ENCODE results near the gene DCTN5. TPM values are rescaled to one million over a fixed set of nuclear protein-coding genes. Genes with fewer than 3 reads are reported as not detected.
"Not testable (repeated sequence)": the region's sequence is repeated elsewhere in the genome, so short reads cannot be mapped to it uniquely, and the experiment has no call there.

The DCTN5 gene
- total RNA-seq, 1 experiment from 2014 or later = 84.8 TPM

- no peaks in the 10 kb centered on the region for H3K27me3 ChIP-seq (ENCODE audit: insufficient read depth, low read depth)
- intact Hi-C loops (cut with micrococcal nuclease; ENCODE audit: unreplicated experiment) = no loop called here
- BruUV-seq (replicated peaks) = no TSS peak
- H3K27ac ChIP-seq = no peak overlapping the region
- H3K4me2 ChIP-seq = no peak overlapping the region
- CTCF ChIA-PET = no interaction called here
- no peaks in the 10 kb centered on the region for H3K4me1 ChIP-seq (replicated peaks; ENCODE audit: insufficient read depth)
- no peaks in the 10 kb centered on the region for H3K9me3 ChIP-seq (ENCODE audit: insufficient read depth, low read depth)
- no peaks in the 10 kb centered on the region for H3K9me2 ChIP-seq (ENCODE audit: insufficient read depth)
- no peak overlapping the region for H2AFZ ChIP-seq
- DNase-seq = no peak
- no peaks in the 10 kb centered on the region for H3K79me2 ChIP-seq (ENCODE audit: low read depth)
- no peak overlapping the region for H3K4me3 ChIP-seq
- no peak for TF ChIP-seq CTCF (conservative IDR thresholded peaks at IDR 0.05)
- TF ChIP-seq EZH2 (IDR thresholded peaks at IDR 0.05; ENCODE audit: low read depth) = no peak
- H4K20me1 ChIP-seq (ENCODE audit: insufficient read depth) = no peaks in the 10 kb centered on the region; the same call in 1 of the 2 replicates
- POLR2A ChIA-PET (ENCODE audit: unreplicated experiment) = no interaction called here
- peaks cover 19% of the 10 kb centered on the region for H3K36me3 ChIP-seq (ENCODE audit: low read depth)
- no peaks in the 10 kb centered on the region for H3F3A ChIP-seq (ENCODE audit: insufficient read depth, low read depth)
Observed at GRCh38 chr16:23624092-23624491, 17.2 kb upstream of the DCTN5 start.

- ChIA-PET CTCF (no interaction called here), POLR2A (ENCODE audit: unreplicated experiment) (no interaction called here)
- peaks cover 3% of the 10 kb centered on the region; the same call in 1 of the 2 replicates for H3F3A ChIP-seq (ENCODE audit: insufficient read depth, low read depth)
- no peak overlapping the region for H3K4me3 ChIP-seq
- no peaks in the 10 kb centered on the region for H3K4me1 ChIP-seq (replicated peaks; ENCODE audit: insufficient read depth)
- TF ChIP-seq CTCF (conservative IDR thresholded peaks at IDR 0.05) (no peak), EZH2 (IDR thresholded peaks at IDR 0.05; ENCODE audit: low read depth) (no peak)
- DNase-seq = peak in 1 of 2 experiments; percentile 48
- no peak overlapping the region for H3K27ac ChIP-seq
- no peak overlapping the region for H3K4me2 ChIP-seq
- no peak overlapping the region for H2AFZ ChIP-seq
- no peaks in the 10 kb centered on the region for H3K9me3 ChIP-seq (ENCODE audit: insufficient read depth, low read depth)
- no peaks in the 10 kb centered on the region for H3K27me3 ChIP-seq (ENCODE audit: insufficient read depth, low read depth)
- peaks cover 22% of the 10 kb centered on the region for H3K36me3 ChIP-seq (ENCODE audit: low read depth)
- BruUV-seq (replicated peaks) = no TSS peak
- no peaks in the 10 kb centered on the region for H3K9me2 ChIP-seq (ENCODE audit: insufficient read depth)
- H4K20me1 ChIP-seq (ENCODE audit: insufficient read depth) = no peaks in the 10 kb centered on the region
- H3K79me2 ChIP-seq (ENCODE audit: low read depth) = no peaks in the 10 kb centered on the region
- intact Hi-C loops (cut with micrococcal nuclease; ENCODE audit: unreplicated experiment) = no loop called here
Observed at GRCh38 chr16:23629516-23629915, 11.8 kb upstream of the DCTN5 start.

GRCh38 chr16:23631874-23632273, 9.4 kb upstream of the DCTN5 start:
- DNase-seq; H3K27ac ChIP-seq; H3K4me1 ChIP-seq (replicated peaks; ENCODE audit: insufficient read depth); POLR2A ChIA-PET (ENCODE audit: unreplicated experiment); H3K79me2 ChIP-seq (ENCODE audit: low read depth); intact Hi-C loops (cut with micrococcal nuclease; ENCODE audit: unreplicated experiment); H2AFZ ChIP-seq; BruUV-seq (replicated peaks); H3K9me2 ChIP-seq (ENCODE audit: insufficient read depth); H3K27me3 ChIP-seq (ENCODE audit: insufficient read depth, low read depth); H3K4me2 ChIP-seq; H3K9me3 ChIP-seq (ENCODE audit: insufficient read depth, low read depth); H3K4me3 ChIP-seq; H3F3A ChIP-seq (ENCODE audit: insufficient read depth, low read depth); CTCF ChIA-PET; H4K20me1 ChIP-seq (ENCODE audit: insufficient read depth): not testable (repeated sequence)
- H3K36me3 ChIP-seq (ENCODE audit: low read depth) = peaks cover 29% of the 10 kb centered on the region

- H3K79me2 ChIP-seq (ENCODE audit: low read depth) = peaks cover 10% of the 10 kb centered on the region
- no peaks in the 10 kb centered on the region for H4K20me1 ChIP-seq (ENCODE audit: insufficient read depth)
- H3K9me2 ChIP-seq (ENCODE audit: insufficient read depth) = no peaks in the 10 kb centered on the region
- H3K9me3 ChIP-seq (ENCODE audit: insufficient read depth, low read depth) = no peaks in the 10 kb centered on the region
- no peak overlapping the region for H3K4me3 ChIP-seq
- no peak overlapping the region for H2AFZ ChIP-seq
- peaks cover 29% of the 10 kb centered on the region for H3K36me3 ChIP-seq (ENCODE audit: low read depth)
- ChIA-PET POLR2A (ENCODE audit: unreplicated experiment) (interaction anchor here (0.6 to 0.7 kb wide), 2 partner anchors 45 to 1035 kb away, joined by 4 to 5 read pairs; no protein-coding TSS in a partner anchor), CTCF (no interaction called here)
- BruUV-seq (replicated peaks) = no TSS peak
- no peak overlapping the region for H3K27ac ChIP-seq
- intact Hi-C loops (cut with micrococcal nuclease; ENCODE audit: unreplicated experiment) = no loop called here
- no peak overlapping the region for H3K4me2 ChIP-seq
- peaks cover 8% of the 10 kb centered on the region for H3F3A ChIP-seq (ENCODE audit: insufficient read depth, low read depth)
- no peaks in the 10 kb centered on the region for H3K4me1 ChIP-seq (replicated peaks; ENCODE audit: insufficient read depth)
- TF ChIP-seq CTCF (conservative IDR thresholded peaks at IDR 0.05) (no peak), EZH2 (IDR thresholded peaks at IDR 0.05; ENCODE audit: low read depth) (no peak)
- H3K27me3 ChIP-seq (ENCODE audit: insufficient read depth, low read depth) = no peaks in the 10 kb centered on the region
- no peak for DNase-seq
Observed at GRCh38 chr16:23634461-23635036, 6.7 kb upstream of the DCTN5 start.
